ENCODE data around the gene STX2. TPM values are rescaled to one million over a fixed set of nuclear protein-coding genes. Genes with fewer than 3 reads are reported as not detected.

STX2 gene
- total and polyA plus RNA-seq, 2 donors (not counting 3 experiments of a cell fraction or from before 2014, with no cell fraction given): 26.2 to 32.6 TPM

- Histone ChIP-seq H3K9ac (replicated peaks; ENCODE audit: extremely low read depth, insufficient read depth, low read length) (no peak overlapping the region), H3K79me2 (ENCODE audit: control insufficient read depth, insufficient read depth, low read length) (no peaks in the 10 kb centered on the region), H3K4me1 (ENCODE audit: control insufficient read depth, extremely low read depth, insufficient read depth, low read length) (no peaks in the 10 kb centered on the region), H3K27ac (ENCODE audit: insufficient read depth, low read depth, low read length) (no peak overlapping the region), H4K20me1 (replicated peaks; ENCODE audit: control insufficient read depth, extremely low read depth, insufficient read depth, low read length) (no peaks in the 10 kb centered on the region), H3K4me3 (replicated peaks in 1 of 3; ENCODE audit: insufficient read depth in 1 of 3, low read depth in 1 of 3, low read length in 3 of 3) (no peak overlapping the region), H3K4me2 (ENCODE audit: insufficient read depth, low read length) (no peak overlapping the region), H3K9me1 (replicated peaks; ENCODE audit: control insufficient read depth, extremely low read depth, insufficient read depth, low read length) (no peaks in the 10 kb centered on the region), H3K27me3 (ENCODE audit: control insufficient read depth in 2 of 2, insufficient read depth in 2 of 2, low read length in 2 of 2) (no peaks in the 10 kb centered on the region), H3K9me3 (replicated peaks; ENCODE audit: control insufficient read depth, insufficient read depth, low read length) (no peaks in the 10 kb centered on the region), H2AFZ (ENCODE audit: low read depth, low read length) (no peak overlapping the region), H3K36me3 (ENCODE audit: control insufficient read depth in 2 of 2, extremely low read depth in 1 of 2, insufficient read depth in 2 of 2, low read length in 2 of 2) (peaks cover 10 to 14% of the 10 kb centered on the region in 2 experiments)
- no TSS peak for BruUV-seq (replicated peaks)
- ChIA-PET CTCF (no interaction called here), POLR2A (no interaction called here)
- intact Hi-C loops (cut with micrococcal nuclease): no loop called here
- dilution Hi-C loops (cut with MboI; ENCODE audit: extremely low pct_ligation_motif_present, low sequenced_read_pairs): no loop called here
- TF ChIP-seq FOS (IDR thresholded peaks at IDR 0.05; ENCODE audit: borderline replicate concordance, insufficient read depth, low read length) (no peak), POLR2A (IDR thresholded peaks at IDR 0.05; ENCODE audit: low read depth, low read length) (no peak), MYC (IDR thresholded peaks at IDR 0.05; ENCODE audit: low read depth, low read length) (no peak), CTCF (IDR thresholded peaks at IDR 0.05; ENCODE audit: extremely low read depth in 1 of 2, insufficient read depth in 1 of 2, low read depth in 1 of 2, low read length in 2 of 2) (no peak)
- no peak for DNase-seq (ENCODE audit: low read depth, low spot score)
- no peak for FAIRE-seq
Measured at GRCh38 chr12:130806574-130806973, 32.5 kb downstream of the STX2 start.

GRCh38 chr12:130805635-130806034 lies 33.4 kb downstream of the STX2 start:
- DNase-seq (ENCODE audit: low read depth, low spot score) (no peak), FAIRE-seq (no peak)
- Histone ChIP-seq H3K27ac (ENCODE audit: insufficient read depth, low read depth, low read length) (no peak overlapping the region), H3K27me3 (ENCODE audit: control insufficient read depth in 2 of 2, insufficient read depth in 2 of 2, low read length in 2 of 2) (no peaks in the 10 kb centered on the region), H4K20me1 (replicated peaks; ENCODE audit: control insufficient read depth, extremely low read depth, insufficient read depth, low read length) (no peaks in the 10 kb centered on the region), H3K9me3 (replicated peaks; ENCODE audit: control insufficient read depth, insufficient read depth, low read length) (no peaks in the 10 kb centered on the region), H3K79me2 (ENCODE audit: control insufficient read depth, insufficient read depth, low read length) (no peaks in the 10 kb centered on the region), H3K4me1 (ENCODE audit: control insufficient read depth, extremely low read depth, insufficient read depth, low read length) (no peaks in the 10 kb centered on the region), H3K4me3 (replicated peaks in 1 of 3; ENCODE audit: insufficient read depth in 1 of 3, low read depth in 1 of 3, low read length in 3 of 3) (no peak overlapping the region), H3K9me1 (replicated peaks; ENCODE audit: control insufficient read depth, extremely low read depth, insufficient read depth, low read length) (no peaks in the 10 kb centered on the region), H3K4me2 (ENCODE audit: insufficient read depth, low read length) (no peak overlapping the region), H3K36me3 (ENCODE audit: control insufficient read depth in 2 of 2, extremely low read depth in 1 of 2, insufficient read depth in 2 of 2, low read length in 2 of 2) (peaks cover 10 to 14% of the 10 kb centered on the region in 2 experiments), H2AFZ (ENCODE audit: low read depth, low read length) (no peak overlapping the region), H3K9ac (replicated peaks; ENCODE audit: extremely low read depth, insufficient read depth, low read length) (no peak overlapping the region)
- intact Hi-C loops (cut with micrococcal nuclease) (no loop called here), dilution Hi-C loops (cut with MboI; ENCODE audit: extremely low pct_ligation_motif_present, low sequenced_read_pairs) (no loop called here)
- BruUV-seq (replicated peaks): no TSS peak
- CTCF ChIA-PET: no interaction called here
- POLR2A ChIA-PET: no interaction called here
- TF ChIP-seq CTCF (IDR thresholded peaks at IDR 0.05; ENCODE audit: extremely low read depth in 1 of 2, insufficient read depth in 1 of 2, low read depth in 1 of 2, low read length in 2 of 2) (no peak), MAX (IDR thresholded peaks at IDR 0.05; ENCODE audit: insufficient read depth, insufficient read length) (no peak), EZH2 (IDR thresholded peaks at IDR 0.05; ENCODE audit: borderline replicate concordance, low read depth, low read length, severe bottlenecking) (no peak), POLR2AphosphoS5 (IDR thresholded peaks at IDR 0.05; ENCODE audit: insufficient read depth, low read depth, low read length) (no peak), FOS (IDR thresholded peaks at IDR 0.05; ENCODE audit: borderline replicate concordance, insufficient read depth, low read length) (no peak), MYC (IDR thresholded peaks at IDR 0.05; ENCODE audit: low read depth, low read length) (no peak)
